ENCODE data around the gene BIRC2. TPM values are rescaled to one million over a fixed set of nuclear protein-coding genes. Genes with fewer than 3 reads are reported as not detected.
A peak's percentile ranks its signal among the peaks of the same experiment; 100 is the strongest.

The BIRC2 gene
- total and polyA plus RNA-seq, 10 of the 15 experiments (the other 5 are each of a cell fraction or from before 2014, with no cell fraction given), result 13.8 to 75.8 (median 26.5) TPM

- no TSS peak for BruUV-seq (replicated peaks)
- H3K79me2 ChIP-seq (ENCODE audit: control insufficient read depth, insufficient read depth, low read length), result no peaks in the 10 kb centered on the region
- ChIA-PET RAD21 (ENCODE audit: unreplicated experiment) (interaction anchor here (0.9 to 2.3 kb wide), 7 partner anchors 26 to 217 kb away, joined by 3 to 11 read pairs (median 6); no protein-coding TSS in a partner anchor), CTCF (interaction anchor here (0.6 to 10.9 kb wide), 12 partner anchors 10 to 270 kb away, joined by 3 to 172 read pairs (median 4); no protein-coding TSS in a partner anchor), SMC1A (ENCODE audit: uncharacterized antibody, unreplicated experiment) (interaction anchor here (0.7 to 13.6 kb wide), 27 partner anchors 13 to 271 kb away, joined by 3 to 168 read pairs (median 3); no protein-coding TSS in a partner anchor), POLR2A (interaction anchor here (0.6 to 0.8 kb wide), 2 partner anchors 55 to 917 kb away, joined by 3 read pairs; no protein-coding TSS in a partner anchor)
- H3K4me1 ChIP-seq (ENCODE audit: control insufficient read depth, insufficient read depth, low read length), result peaks cover 5% of the 10 kb centered on the region
- peak; percentile 13; the same call in 2 of the 3 replicates for ATAC-seq
- intact Hi-C loops (cut with micrococcal nuclease; ENCODE audit: unreplicated experiment), result no loop called here
- peaks cover 3 to 27% of the 10 kb centered on the region in 2 experiments for H3K36me3 ChIP-seq (ENCODE audit: control insufficient read depth in 2 of 2, insufficient read depth in 2 of 2, low read length in 1 of 2)
- no peak for FAIRE-seq
- TF ChIP-seq RAD21 (IDR thresholded peaks at IDR 0.05; ENCODE audit: insufficient read depth, low read depth, low read length) (0 out of 2 replicates have a peak, but pooled peaks have one; percentile 15), SREBF1 (IDR thresholded peaks at IDR 0.05; ENCODE audit: low read length) (no peak), POU2F2 (IDR thresholded peaks at IDR 0.05; ENCODE audit: borderline replicate concordance, low read depth, low read length) (peak; percentile 54; the same call in 1 of the 3 replicates), BHLHE40 (IDR thresholded peaks at IDR 0.05; ENCODE audit: borderline replicate concordance in 1 of 2, low read depth in 2 of 2, low read length in 1 of 2) (no peak)
- H3K4me2 ChIP-seq (ENCODE audit: control insufficient read depth, insufficient read depth), result no peak overlapping the region
- DNase-seq (ENCODE audit: low read depth, low spot score), result no peak
- H3K27ac ChIP-seq (ENCODE audit: control insufficient read depth, insufficient read depth), result no peak overlapping the region
- no peak overlapping the region for H2AFZ ChIP-seq (ENCODE audit: control insufficient read depth, low read depth, low read length)
- H3K9ac ChIP-seq (ENCODE audit: control insufficient read depth, insufficient read depth, low read length), result no peak overlapping the region
- H3K27me3 ChIP-seq (replicated peaks in 1 of 2; ENCODE audit: control insufficient read depth in 2 of 2, insufficient read depth in 2 of 2, low read length in 1 of 2), result no peaks in the 10 kb centered on the region
- H4K20me1 ChIP-seq (ENCODE audit: control insufficient read depth, insufficient read depth), result no peaks in the 10 kb centered on the region
- H3K4me3 ChIP-seq, result no peak overlapping the region
- H3K9me3 ChIP-seq (replicated peaks; ENCODE audit: control insufficient read depth, insufficient read depth, low read length), result no peaks in the 10 kb centered on the region
- in situ Hi-C loops (cut with MboI), result loop anchor here (25.0 kb wide), 1 partner anchor 91 kb away; no protein-coding TSS in a partner anchor
- WGBS (ENCODE audit: insufficient coverage, insufficient replicate concordance, low lambda C conversion rate, missing lambda C conversion rate), result 83% methylated on average over 6 of the region's 6 CpGs
These were observed 48.8 kb downstream of the BIRC2 start for GRCh38 chr11:102395720-102396393.

Measured in GM12878 (cell line).